Body of pancreas (tissue), 4 donors: ENCODE measurements around the gene GAD1.

Source experiments
- CTCF ChIP-seq, 7 experiments: fragments of 450-650 bp in 4 of 7; fragments of 200-600 bp in 3 of 7; sonication (generic) in 3 of 7; IDR thresholded peaks; one replicate each; pipeline ENCODE4 v1.5.1; 2016 to 2019; ENCODE audit warnings: antibody characterized with exemption in 7 of 7
- POLR2A ChIP-seq, 3 donors: fragments of 450-650 bp; IDR thresholded peaks; one replicate each; pipeline ENCODE4 v1.6.1; 2016; ENCODE audit warnings: antibody characterized with exemption in 3 of 3, mild to moderate bottlenecking in 2 of 3

GRCh38 chr2:170892391-170892951 lies 75.8 kb downstream of the GAD1 start:
- TF ChIP-seq CTCF (IDR thresholded peaks at IDR 0.05): no peak
- no peak for TF ChIP-seq POLR2A (IDR thresholded peaks at IDR 0.05)
